HG02973 (cell line): ENCODE data around the gene TDRD3.

Source experiments
- ATAC-seq: cut with Tn5 transposase; IDR thresholded peaks from one replicate; pipeline ENCODE4 v1.9.1; 2021; ENCODE audit warnings: moderate library complexity; ENCODE audit not compliant: unreplicated experiment

TDRD3 gene

DNA sequence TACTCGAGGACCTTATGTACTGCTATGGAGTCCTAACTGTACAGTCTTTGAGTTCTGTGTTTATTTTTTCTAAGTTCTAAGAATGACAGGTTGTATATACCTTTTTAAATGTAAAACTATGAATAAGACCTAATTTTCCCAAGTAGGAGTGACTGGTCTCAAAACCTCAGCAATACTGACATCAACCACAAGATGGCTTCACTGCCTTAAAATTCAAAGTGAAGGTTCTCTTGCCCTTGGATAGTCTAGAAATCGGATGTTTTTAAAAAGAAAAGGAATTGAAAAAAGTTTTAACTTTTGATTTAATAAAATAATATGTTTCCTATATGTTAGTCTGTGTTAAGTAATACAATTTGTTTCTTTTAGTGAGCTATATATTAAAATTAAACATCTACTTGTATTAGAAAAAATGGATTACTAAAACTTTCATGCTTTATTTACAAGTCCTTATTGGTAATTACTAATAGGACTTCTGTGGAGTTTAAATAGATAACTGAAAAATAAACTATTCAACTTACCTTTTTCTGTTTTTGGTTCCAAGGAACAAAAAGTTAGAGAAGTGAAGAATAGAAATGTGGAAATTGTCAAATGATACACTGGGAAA, 52.0 kb downstream of the TDRD3 start:
- ATAC-seq: peak; percentile 88

- no peak for ATAC-seq
Observed at GRCh38 chr13:60453490-60453889, 56.5 kb downstream of the TDRD3 start.

DNA sequence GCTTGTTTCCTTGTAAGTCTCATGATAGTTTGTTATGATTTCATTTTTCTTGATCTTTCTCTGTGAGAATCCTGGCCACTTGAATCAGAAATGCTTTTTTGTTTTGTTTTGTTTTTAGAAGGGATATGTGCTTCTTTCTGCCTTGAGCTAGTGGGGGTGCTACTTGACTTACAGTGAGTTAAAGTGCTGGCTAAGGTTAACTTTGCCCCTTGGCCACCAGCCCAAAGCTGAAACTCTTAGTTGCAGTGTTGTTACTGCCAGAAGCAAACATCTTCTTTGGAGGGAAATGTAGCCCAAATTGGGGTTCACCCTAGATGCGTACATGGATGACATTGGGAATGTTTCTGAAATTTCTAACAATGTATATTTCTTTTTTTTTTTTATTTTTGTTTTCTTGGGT, 57.4 kb downstream of the TDRD3 start:
- no peak for ATAC-seq

- no peak for ATAC-seq
Observed at GRCh38 chr13:60463787-60464186, 66.8 kb downstream of the TDRD3 start.

DNA sequence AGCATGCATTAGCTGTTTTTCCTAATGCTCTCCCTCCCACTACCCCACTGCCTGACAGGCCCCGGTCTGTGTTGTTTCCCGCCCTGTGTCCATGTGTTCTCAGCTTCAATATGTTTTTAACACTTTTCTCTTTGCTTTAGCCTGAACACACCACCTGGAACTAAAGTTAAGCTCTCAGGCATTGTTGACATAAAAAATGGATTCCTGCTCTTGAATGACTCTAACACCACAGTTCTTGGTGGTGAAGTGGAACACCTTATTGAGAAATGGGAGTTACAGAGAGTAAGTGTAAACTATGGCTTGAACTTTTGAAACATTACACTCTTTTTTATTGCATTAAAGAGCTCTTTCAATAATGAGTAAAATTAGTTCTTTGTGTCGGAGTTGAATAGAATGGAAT, 70.1 kb downstream of the TDRD3 start:
- ATAC-seq: no peak

GRCh38 chr13:60479273-60479672, 82.3 kb downstream of the TDRD3 start:
- ATAC-seq: no peak

DNA sequence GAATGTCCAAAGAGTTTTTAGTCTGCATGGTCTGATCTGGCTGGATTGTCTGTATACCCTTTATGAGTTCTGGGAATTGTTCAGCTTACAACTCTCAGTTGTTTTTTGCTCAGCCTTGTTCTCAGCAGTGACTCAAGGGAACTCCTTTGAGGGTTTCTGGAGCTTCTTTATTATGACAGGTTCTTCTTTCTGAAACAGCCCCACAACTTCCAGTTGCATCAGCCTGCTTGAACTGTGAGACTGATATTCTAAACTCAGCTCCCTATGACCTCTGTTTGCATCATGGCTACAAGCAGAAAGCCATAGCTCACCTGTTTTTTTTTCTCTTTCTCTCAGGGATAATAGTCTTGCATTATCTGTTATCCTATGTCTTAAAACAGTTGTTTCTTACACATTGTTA, 85.0 kb downstream of the TDRD3 start:
- no peak for ATAC-seq

DNA sequence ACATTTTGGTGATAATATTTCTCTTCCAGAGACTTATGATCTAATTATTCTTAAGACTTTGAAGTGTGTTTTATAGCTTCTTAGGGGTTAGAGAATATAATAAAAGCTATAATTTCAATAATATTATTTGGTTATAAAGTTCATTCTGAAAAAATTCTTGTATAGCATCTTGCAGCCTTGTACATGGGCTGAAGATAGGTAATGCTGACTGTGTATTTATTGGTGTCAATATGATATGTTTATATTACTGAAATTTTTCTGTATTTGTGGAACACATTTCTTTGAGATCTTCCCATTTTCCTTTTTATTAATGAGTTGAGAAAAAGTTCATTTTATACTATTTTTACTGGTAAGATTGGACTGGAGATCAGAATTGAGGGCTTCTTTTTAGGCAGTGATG, 87.8 kb downstream of the TDRD3 start:
- no peak for ATAC-seq

GRCh38 chr13:60491531-60491930, 94.5 kb downstream of the TDRD3 start:
- no peak for ATAC-seq

DNA sequence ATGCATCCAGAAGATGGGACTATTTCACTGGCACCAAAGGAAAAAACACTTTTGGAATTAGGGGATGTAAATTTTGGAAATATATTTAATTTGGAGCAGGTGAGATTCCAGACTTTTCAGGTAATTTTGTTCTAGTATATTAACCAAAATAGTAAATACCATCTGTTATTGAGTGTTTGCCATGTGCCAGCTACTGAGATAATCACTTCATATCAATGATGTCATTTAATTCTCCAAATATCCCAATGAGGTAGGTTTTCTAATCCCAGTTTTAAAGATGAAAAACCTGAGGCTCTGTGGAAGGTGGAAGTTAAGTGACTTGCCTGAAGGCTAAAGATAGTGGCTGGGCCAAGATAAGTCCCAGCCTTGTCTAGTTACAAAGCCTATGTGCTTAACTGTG, 95.2 kb downstream of the TDRD3 start:
- ATAC-seq: no peak

GRCh38 chr13:60494296-60494695, 97.3 kb downstream of the TDRD3 start:
- ATAC-seq: no peak

DNA sequence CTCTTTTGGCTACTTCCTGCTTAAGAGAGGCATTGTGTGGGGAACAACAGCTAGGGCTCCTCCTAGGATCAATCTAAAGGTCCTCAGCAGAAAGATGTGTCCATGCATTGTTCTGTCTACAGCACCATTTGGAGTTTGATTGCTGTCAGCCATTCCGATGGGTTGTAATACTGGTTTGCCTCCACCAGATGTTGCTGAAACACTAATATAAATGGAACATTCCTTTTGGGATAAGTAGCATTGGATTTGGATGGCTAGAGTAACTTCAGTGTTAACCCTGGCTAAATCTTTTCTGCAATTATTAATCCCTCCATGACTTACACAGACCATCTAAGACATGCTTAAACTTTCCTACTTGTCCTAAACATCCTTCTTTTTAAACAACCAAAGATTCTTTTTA, 104.2 kb downstream of the TDRD3 start:
- ATAC-seq: no peak

- no peak for ATAC-seq
Observed at GRCh38 chr13:60509601-60510386, 112.8 kb downstream of the TDRD3 start.

GRCh38 chr13:60511637-60512036, 114.6 kb downstream of the TDRD3 start:
- ATAC-seq: no peak

DNA sequence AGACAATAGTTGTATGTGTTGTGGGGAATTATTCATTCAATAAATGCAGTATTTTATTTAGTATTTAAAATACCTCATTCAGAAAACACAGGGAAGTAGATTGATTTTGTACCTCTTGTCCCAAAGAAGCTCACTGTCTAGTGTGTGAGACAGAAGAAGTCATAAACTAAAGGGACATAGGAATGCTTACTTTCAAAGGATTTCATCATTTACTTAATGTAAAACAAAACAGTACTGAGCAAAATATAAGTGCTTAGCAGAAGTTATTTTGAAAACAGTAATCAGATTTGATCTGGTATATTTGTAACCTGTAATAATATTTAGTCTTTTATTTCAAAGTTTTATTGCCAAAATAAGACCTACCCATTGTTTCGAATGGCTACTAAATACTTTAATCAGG, 117.9 kb downstream of the TDRD3 start:
- no peak for ATAC-seq

- no peak for ATAC-seq
Observed at GRCh38 chr13:60519496-60519895, 122.5 kb downstream of the TDRD3 start.

DNA sequence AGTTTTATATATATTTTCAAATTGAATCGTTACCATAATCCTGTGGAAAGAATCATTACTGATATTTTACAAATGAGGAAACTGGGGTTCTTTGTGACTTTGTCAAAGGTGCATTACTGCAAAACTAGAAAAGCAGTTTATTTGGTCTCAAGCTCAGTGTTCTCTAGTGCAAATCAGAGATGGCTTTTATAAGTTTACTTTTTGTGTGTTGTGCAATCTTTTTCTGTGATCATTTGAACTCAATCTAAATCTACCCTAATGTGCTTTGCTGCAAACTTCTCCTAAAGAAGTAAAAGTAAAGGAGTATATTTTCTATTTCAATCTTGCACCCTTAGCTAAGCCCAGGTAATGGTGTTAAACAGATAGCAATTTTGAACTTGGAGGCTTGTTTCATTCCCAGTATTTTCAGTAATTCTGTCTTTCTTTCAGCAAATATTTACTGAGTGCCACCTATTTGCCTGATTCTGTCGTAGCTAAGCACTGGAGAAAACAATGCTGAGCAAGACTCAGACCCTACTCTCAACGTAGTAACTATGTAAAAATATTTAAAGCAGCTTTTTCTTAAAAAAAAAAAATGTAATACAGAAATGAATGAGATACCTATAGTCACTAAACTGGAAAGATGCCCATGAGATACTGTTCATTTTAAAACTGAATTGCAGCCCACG, 124.0 kb downstream of the TDRD3 start:
- ATAC-seq: no peak

DNA sequence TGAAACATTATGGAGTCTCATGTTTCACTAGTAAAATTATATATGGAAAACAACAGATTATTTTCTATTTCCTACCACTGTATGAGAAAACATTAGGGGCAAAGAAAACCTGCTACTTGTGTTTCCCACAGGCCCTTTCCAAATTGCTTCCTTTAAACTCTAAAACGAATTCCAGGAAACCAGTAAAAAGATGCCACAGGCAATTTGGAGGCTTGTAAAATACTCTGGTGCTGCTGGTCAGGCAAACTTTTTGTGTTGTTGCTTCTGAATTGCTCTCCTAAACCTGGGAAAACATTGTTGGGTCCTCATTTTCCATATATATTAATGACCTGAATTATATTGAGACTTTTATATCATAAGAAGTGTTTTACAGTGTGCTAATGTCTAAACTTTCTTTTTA, 141.5 kb downstream of the TDRD3 start:
- ATAC-seq: no peak

- no peak for ATAC-seq
Observed at GRCh38 chr13:60540276-60540675, 143.3 kb downstream of the TDRD3 start.

DNA sequence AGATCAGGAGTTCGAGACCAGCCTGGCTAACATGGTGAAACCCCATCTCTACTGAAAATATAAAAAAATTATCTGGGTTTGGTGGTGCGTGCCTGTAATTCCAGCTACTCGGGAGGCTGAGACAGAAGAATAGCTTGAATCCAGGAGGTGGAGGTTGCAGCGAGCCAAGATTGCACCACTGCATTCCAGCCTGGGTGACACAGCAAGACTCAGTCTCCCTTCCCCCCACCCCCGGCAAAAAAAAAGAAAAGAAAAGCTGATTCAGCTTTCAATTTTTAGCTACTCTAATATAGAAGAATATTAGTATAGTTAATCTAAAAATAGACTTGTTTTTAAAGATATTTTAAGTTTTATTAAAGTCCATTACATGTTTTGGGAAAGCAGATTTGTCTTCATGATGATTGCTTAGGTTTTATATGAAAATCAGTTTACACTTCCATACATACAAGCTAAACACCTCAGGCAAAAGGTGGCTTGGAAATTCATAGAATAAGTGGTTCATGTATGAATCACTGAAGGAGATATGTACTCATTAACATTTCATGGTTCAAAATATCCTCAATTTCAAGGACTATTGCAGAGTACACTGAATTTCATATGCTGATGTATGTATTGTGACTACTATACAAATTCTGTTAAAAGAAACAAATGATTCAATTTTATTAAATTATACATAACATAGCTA, 165.2 kb downstream of the TDRD3 start:
- no peak for ATAC-seq

DNA sequence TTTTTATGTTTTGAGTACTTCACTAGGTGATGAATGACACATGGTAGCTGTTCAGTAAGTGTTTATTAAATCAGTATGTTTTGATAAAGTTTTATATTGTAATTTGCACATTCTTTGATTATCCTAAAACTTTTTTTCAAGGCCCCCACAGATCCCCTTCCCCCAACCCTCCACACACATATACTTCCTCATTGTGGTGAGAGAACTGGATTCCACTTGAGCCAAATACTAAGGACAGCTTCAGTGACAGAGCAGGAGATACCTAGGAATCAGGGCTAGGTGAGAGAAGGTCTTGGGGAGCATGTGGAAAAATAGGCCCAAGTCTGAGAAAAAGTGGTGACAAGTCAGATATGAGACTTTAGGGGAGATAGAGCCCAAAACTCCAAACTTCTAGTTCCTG, 174.6 kb downstream of the TDRD3 start:
- no peak for ATAC-seq
